ENCODE measurements around the gene GPC6. TPM values are rescaled to one million over a fixed set of nuclear protein-coding genes. Genes with fewer than 3 reads are reported as not detected.

GPC6 gene
- total RNA-seq, 4 donors from 2014 or later, result 13.7 to 21.7 (median 16.5) TPM

GRCh38 chr13:94412870-94413597 lies 1186.4 kb downstream of the GPC6 start:
- Histone ChIP-seq H3K36me3 (no peaks in the 10 kb centered on the region), H3K27me3 (peaks cover 7% of the 10 kb centered on the region), H3K9me3 (peaks cover 0 to 4% (median 0%) of the 10 kb centered on the region in 3 donors), H3K4me1 (no peaks in the 10 kb centered on the region), H3K27ac (no peak overlapping the region), H3K4me3 (no peak overlapping the region)
- TF ChIP-seq CTCF (IDR thresholded peaks at IDR 0.05) (no peak), EP300 (IDR thresholded peaks at IDR 0.05) (no peak), POLR2AphosphoS5 (IDR thresholded peaks at IDR 0.05) (no peak), POLR2A (IDR thresholded peaks at IDR 0.05) (no peak)
- ATAC-seq, result no peak
- WGBS, 2 donors (ENCODE audit: low coverage in 1 of 2), result 64 to 77% methylated on average over 3 of the region's 3 CpGs

- no peak overlapping the region for H3K27ac ChIP-seq
- H3K4me3 ChIP-seq, result no peak overlapping the region
- no peaks in the 10 kb centered on the region for H3K36me3 ChIP-seq
- H3K9me3 ChIP-seq, result peaks cover 0 to 4% (median 0%) of the 10 kb centered on the region in 3 donors
- TF ChIP-seq POLR2A (IDR thresholded peaks at IDR 0.05) (no peak), CTCF (IDR thresholded peaks at IDR 0.05) (no peak), EP300 (IDR thresholded peaks at IDR 0.05) (no peak), POLR2AphosphoS5 (IDR thresholded peaks at IDR 0.05) (no peak)
- no peaks in the 10 kb centered on the region for H3K4me1 ChIP-seq
- peaks cover 7% of the 10 kb centered on the region for H3K27me3 ChIP-seq
- ATAC-seq, result no peak
Observed at GRCh38 chr13:94413598-94413944, 1187.0 kb downstream of the GPC6 start.

GRCh38 chr13:94414141-94414540 lies 1187.5 kb downstream of the GPC6 start:
- Histone ChIP-seq H3K27me3 (peaks cover 7% of the 10 kb centered on the region), H3K4me1 (no peaks in the 10 kb centered on the region), H3K4me3 (no peak overlapping the region), H3K36me3 (no peaks in the 10 kb centered on the region), H3K27ac (no peak overlapping the region), H3K9me3 (peaks cover 0 to 4% (median 0%) of the 10 kb centered on the region in 3 donors)
- ATAC-seq, result no peak
- TF ChIP-seq CTCF (IDR thresholded peaks at IDR 0.05), result no peak
- TF ChIP-seq EP300 (IDR thresholded peaks at IDR 0.05), result no peak
- TF ChIP-seq POLR2AphosphoS5 (IDR thresholded peaks at IDR 0.05), result no peak
- no peak for TF ChIP-seq POLR2A (IDR thresholded peaks at IDR 0.05)
- 93 to 100% methylated on average over 1 of the region's 1 CpG for WGBS, 2 donors (ENCODE audit: low coverage in 1 of 2)

GRCh38 chr13:94414708-94415107 lies 1188.1 kb downstream of the GPC6 start:
- H3K27me3 ChIP-seq, result peaks cover 8% of the 10 kb centered on the region
- no peak overlapping the region for H3K4me3 ChIP-seq
- WGBS, 2 donors (ENCODE audit: low coverage in 1 of 2), result 28 to 35% methylated on average over 4 of the region's 4 CpGs
- no peaks in the 10 kb centered on the region for H3K36me3 ChIP-seq
- H3K4me1 ChIP-seq, result no peaks in the 10 kb centered on the region
- TF ChIP-seq POLR2AphosphoS5 (IDR thresholded peaks at IDR 0.05) (no peak), POLR2A (IDR thresholded peaks at IDR 0.05) (no peak), EP300 (IDR thresholded peaks at IDR 0.05) (no peak), CTCF (IDR thresholded peaks at IDR 0.05) (no peak)
- H3K9me3 ChIP-seq, result peaks cover 0 to 4% (median 0%) of the 10 kb centered on the region in 3 donors
- no peak for ATAC-seq
- H3K27ac ChIP-seq, result no peak overlapping the region

GRCh38 chr13:94415500-94416237 lies 1189.1 kb downstream of the GPC6 start:
- TF ChIP-seq CTCF (IDR thresholded peaks at IDR 0.05), result no peak
- TF ChIP-seq EP300 (IDR thresholded peaks at IDR 0.05), result no peak
- no peak for TF ChIP-seq POLR2A (IDR thresholded peaks at IDR 0.05)
- TF ChIP-seq POLR2AphosphoS5 (IDR thresholded peaks at IDR 0.05), result no peak
- WGBS, 2 donors (ENCODE audit: low coverage in 1 of 2), result 29 to 43% methylated on average over 7 of the region's 7 CpGs
- Histone ChIP-seq H3K27me3 (peaks cover 18% of the 10 kb centered on the region), H3K4me1 (no peaks in the 10 kb centered on the region), H3K4me3 (no peak overlapping the region), H3K9me3 (peaks cover 0 to 4% (median 0%) of the 10 kb centered on the region in 3 donors), H3K27ac (no peak overlapping the region), H3K36me3 (no peaks in the 10 kb centered on the region)
- ATAC-seq, result no peak
